ENCODE data around the gene PDS5A. TPM values are rescaled to one million over a fixed set of nuclear protein-coding genes. Genes with fewer than 3 reads are reported as not detected.

PDS5A gene
- total and polyA plus RNA-seq, 2 donors from 2014 or later = 13.1 to 59.8 TPM

DNA sequence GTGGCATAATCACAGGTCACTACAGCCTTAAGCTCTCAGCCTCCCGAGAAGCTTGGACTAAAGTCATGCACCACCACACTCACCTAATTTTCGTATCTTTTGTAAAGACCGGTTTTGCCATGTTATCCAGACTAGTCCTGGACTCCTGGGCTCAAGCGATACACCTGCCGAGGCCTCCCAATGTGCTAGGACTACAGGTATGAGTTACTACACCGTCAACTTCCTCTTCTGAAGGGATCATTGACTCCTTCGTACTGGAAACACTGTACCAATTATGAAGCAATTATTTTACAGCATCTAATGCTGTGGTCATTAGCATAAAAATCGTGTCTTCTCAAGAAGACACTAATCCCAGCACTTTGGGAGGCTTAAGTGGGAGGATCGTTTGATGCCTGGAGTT is 35.2 kb downstream of the PDS5A start:
- Histone ChIP-seq H3K27ac (ENCODE audit: low read depth in 2 of 2, low read length in 2 of 2) (no peak overlapping the region), H3K27me3 (ENCODE audit: control insufficient read depth, insufficient read depth, low read length) (no peaks in the 10 kb centered on the region), H3K36me3 (ENCODE audit: control insufficient read depth in 2 of 3, insufficient read depth in 3 of 3, low read length in 3 of 3) (no peaks in the 10 kb centered on the region), H3K4me3 (ENCODE audit: low read length in 3 of 3) (no peak overlapping the region), H3K9me3 (ENCODE audit: control insufficient read depth in 2 of 3, insufficient read depth in 1 of 3, low read length in 3 of 3) (no peaks in the 10 kb centered on the region), H3K4me1 (ENCODE audit: control insufficient read depth in 2 of 3, insufficient read depth in 2 of 3, low read depth in 1 of 3, low read length in 3 of 3) (no peaks in the 10 kb centered on the region), H3K9ac (ENCODE audit: low read length in 3 of 3) (no peak overlapping the region)
- TF ChIP-seq, protein P1, sequence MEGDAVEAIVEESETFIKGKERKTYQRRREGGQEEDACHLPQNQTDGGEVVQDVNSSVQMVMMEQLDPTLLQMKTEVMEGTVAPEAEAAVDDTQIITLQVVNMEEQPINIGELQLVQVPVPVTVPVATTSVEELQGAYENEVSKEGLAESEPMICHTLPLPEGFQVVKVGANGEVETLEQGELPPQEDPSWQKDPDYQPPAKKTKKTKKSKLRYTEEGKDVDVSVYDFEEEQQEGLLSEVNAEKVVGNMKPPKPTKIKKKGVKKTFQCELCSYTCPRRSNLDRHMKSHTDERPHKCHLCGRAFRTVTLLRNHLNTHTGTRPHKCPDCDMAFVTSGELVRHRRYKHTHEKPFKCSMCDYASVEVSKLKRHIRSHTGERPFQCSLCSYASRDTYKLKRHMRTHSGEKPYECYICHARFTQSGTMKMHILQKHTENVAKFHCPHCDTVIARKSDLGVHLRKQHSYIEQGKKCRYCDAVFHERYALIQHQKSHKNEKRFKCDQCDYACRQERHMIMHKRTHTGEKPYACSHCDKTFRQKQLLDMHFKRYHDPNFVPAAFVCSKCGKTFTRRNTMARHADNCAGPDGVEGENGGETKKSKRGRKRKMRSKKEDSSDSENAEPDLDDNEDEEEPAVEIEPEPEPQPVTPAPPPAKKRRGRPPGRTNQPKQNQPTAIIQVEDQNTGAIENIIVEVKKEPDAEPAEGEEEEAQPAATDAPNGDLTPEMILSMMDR (IDR thresholded peaks at IDR 0.05; ENCODE audit: borderline replicate concordance, extremely low read depth, insufficient read depth) = no peak
- DNase-seq (no peak), FAIRE-seq (no peak)
- intact Hi-C loops (cut with DNase I) = no loop called here

DNA sequence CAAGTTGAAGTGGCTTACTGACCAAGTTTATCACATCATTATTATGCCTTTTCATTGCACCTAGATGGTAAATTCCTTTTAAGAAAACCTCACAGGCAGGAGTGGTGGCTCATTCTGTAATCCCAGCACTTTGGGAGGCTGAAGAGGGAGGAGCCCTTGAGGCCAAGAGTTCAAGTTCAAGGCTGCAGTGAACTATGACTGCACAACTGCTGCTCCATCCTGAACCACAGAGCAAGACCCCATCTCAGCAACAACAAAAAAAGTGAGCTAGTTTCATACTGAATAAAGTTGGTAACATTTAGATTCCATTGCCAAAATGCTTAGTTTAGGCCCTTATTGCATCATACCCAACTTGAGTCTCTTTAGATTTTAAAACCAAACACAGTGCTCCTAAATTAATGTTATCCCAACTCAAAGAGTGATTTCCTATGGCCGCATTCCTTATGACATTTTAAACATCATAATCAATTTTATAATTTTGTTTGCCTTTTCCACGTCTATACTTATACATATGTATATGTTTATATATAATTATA is 36.0 kb downstream of the PDS5A start:
- intact Hi-C loops (cut with DNase I) = no loop called here
- Histone ChIP-seq H3K27ac (ENCODE audit: low read depth in 2 of 2, low read length in 2 of 2) (no peak overlapping the region), H3K9me3 (ENCODE audit: control insufficient read depth in 2 of 3, insufficient read depth in 1 of 3, low read length in 3 of 3) (no peaks in the 10 kb centered on the region), H3K27me3 (ENCODE audit: control insufficient read depth, insufficient read depth, low read length) (no peaks in the 10 kb centered on the region), H3K4me3 (ENCODE audit: low read length in 3 of 3) (no peak overlapping the region), H3K4me1 (ENCODE audit: control insufficient read depth in 2 of 3, insufficient read depth in 2 of 3, low read depth in 1 of 3, low read length in 3 of 3) (no peaks in the 10 kb centered on the region), H3K36me3 (ENCODE audit: control insufficient read depth in 2 of 3, insufficient read depth in 3 of 3, low read length in 3 of 3) (no peaks in the 10 kb centered on the region), H3K9ac (ENCODE audit: low read length in 3 of 3) (no peak overlapping the region)
- FAIRE-seq = no peak
- DNase-seq = no peak
- TF ChIP-seq, protein P1 (IDR thresholded peaks at IDR 0.05; ENCODE audit: borderline replicate concordance, extremely low read depth, insufficient read depth) = no peak

DNA sequence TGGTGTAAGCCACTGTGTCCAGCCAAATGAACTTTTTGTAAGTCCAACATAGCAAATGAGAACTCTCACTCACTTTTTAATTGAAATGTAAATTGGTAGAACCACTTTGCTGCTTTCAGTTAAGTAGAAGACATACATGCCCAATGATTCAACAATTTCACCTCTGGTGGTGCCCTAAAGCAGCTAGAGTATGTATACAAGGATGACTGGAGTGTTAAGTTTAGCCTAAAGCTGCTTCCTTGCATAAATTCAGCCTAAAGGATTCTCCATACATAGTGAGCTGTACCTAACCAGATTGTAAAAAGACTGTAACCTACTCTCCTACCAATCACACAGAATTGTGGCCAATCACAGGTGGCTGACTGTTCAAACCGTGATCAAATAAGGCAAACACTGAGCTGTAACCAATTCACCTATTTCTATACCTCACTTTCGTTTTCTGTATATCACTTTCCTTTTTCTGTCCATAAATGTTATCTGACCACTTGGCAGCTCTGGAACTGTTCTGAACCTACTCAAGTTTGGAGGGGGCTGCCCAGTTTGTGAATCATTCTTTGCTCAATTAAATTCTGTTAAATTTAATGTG is 39.9 kb downstream of the PDS5A start:
- TF ChIP-seq, protein P1 (IDR thresholded peaks at IDR 0.05; ENCODE audit: borderline replicate concordance, extremely low read depth, insufficient read depth) = no peak
- FAIRE-seq = no peak
- H3K9ac ChIP-seq (ENCODE audit: low read length in 3 of 3) = no peak overlapping the region
- peaks cover 2 to 13% (median 5%) of the 10 kb centered on the region in 3 donors for H3K4me1 ChIP-seq (ENCODE audit: control insufficient read depth in 2 of 3, insufficient read depth in 2 of 3, low read depth in 1 of 3, low read length in 3 of 3)
- intact Hi-C loops (cut with DNase I) = no loop called here
- no peak overlapping the region for H3K4me3 ChIP-seq (ENCODE audit: low read length in 3 of 3)
- no peaks in the 10 kb centered on the region for H3K27me3 ChIP-seq (ENCODE audit: control insufficient read depth, insufficient read depth, low read length)
- no peaks in the 10 kb centered on the region for H3K9me3 ChIP-seq (ENCODE audit: control insufficient read depth in 2 of 3, insufficient read depth in 1 of 3, low read length in 3 of 3)
- no peak overlapping the region for H3K27ac ChIP-seq (ENCODE audit: low read depth in 2 of 2, low read length in 2 of 2)
- no peak for DNase-seq
- H3K36me3 ChIP-seq (ENCODE audit: control insufficient read depth in 2 of 3, insufficient read depth in 3 of 3, low read length in 3 of 3) = no peaks in the 10 kb centered on the region

All from kidney (tissue), 14 donors.